H1 (cell line): Measurements from ENCODE around the gene HES4. TPM values are rescaled to one million over a fixed set of nuclear protein-coding genes. Genes with fewer than 3 reads are reported as not detected.

Experiments
- CTCF ChIA-PET: fragments of 300-600 bp; sonication (Branson Sonifier 250); formaldehyde crosslinking; loops from one replicate; lab custom pipeline; 2021; ENCODE audit not compliant: partially characterized antibody; lab: Charles Lee
- POLR2A ChIA-PET: fragments of 300-600 bp; sonication (Branson Sonifier 250); formaldehyde crosslinking; loops from one replicate; lab custom pipeline; 2021; ENCODE audit warnings: inconsistent platforms; ENCODE audit not compliant: partially characterized antibody; lab: Charles Lee
- DNase-seq, 2 experiments: peaks; one replicate each; pipeline versions ENCODE4 v3.0.0 to v3.0.0-alpha.2; 2010 to 2022; ENCODE audit warnings: low spot score in 2 of 2, low read depth in 1 of 2, mixed read lengths in 1 of 2
- FAIRE-seq: peaks from 2 replicates; lab custom pipeline; 2011; peaks lifted over from hg19 to GRCh38; lab: Jason Lieb, UNC
- H2AFZ ChIP-seq: 2 replicates; pipeline ENCODE4 v1.8.1; 2012; ENCODE audit warnings: low read length, inconsistent platforms
- H2AK5ac ChIP-seq: 2 replicates; pipeline ENCODE4 v1.6.1; 2013; ENCODE audit warnings: low read depth, low read length
- H2BK120ac ChIP-seq: replicated peaks from 2 replicates; pipeline ENCODE3; 2013; ENCODE audit warnings: low read depth, low read length, inconsistent platforms
- H2BK12ac ChIP-seq: 2 replicates; pipeline ENCODE4 v1.6.1; 2013; ENCODE audit warnings: low read depth, low read length
- H2BK15ac ChIP-seq: 2 replicates; pipeline ENCODE4 v1.6.1; 2013; ENCODE audit warnings: low read length
- H2BK20ac ChIP-seq: 2 replicates; pipeline ENCODE4 v1.6.1; 2013; ENCODE audit warnings: low read length
- H2BK5ac ChIP-seq: 2 replicates; pipeline ENCODE4 v1.6.1; 2013; ENCODE audit warnings: low read depth, low read length
- H3K14ac ChIP-seq: 2 replicates; pipeline ENCODE4 v1.6.1; 2013; ENCODE audit warnings: inconsistent platforms; ENCODE audit not compliant: insufficient read length
- H3K18ac ChIP-seq: 2 replicates; pipeline ENCODE4 v1.6.1; 2013; ENCODE audit warnings: low read length; ENCODE audit errors: extremely low read depth
- H3K23ac ChIP-seq: 2 replicates; pipeline ENCODE4 v1.6.1; 2013; ENCODE audit warnings: inconsistent platforms; ENCODE audit not compliant: insufficient read length
- H3K23me2 ChIP-seq: 2 replicates; pipeline ENCODE4 v1.6.1; 2013; ENCODE audit warnings: low read depth, low read length
- H3K27ac ChIP-seq: 2 replicates; pipeline ENCODE4 v1.6.1; 2011; ENCODE audit warnings: low read depth, low read length, inconsistent platforms
- H3K27me3 ChIP-seq, 4 experiments: replicated peaks in 1 of 4; 1 replicate in 1 of 4; 2 replicates in 3 of 4; pipeline versions ENCODE4 v1.6.1 to v1.8.1; 2011 to 2013; ENCODE audit warnings: low read length in 3 of 4, mild to moderate bottlenecking in 3 of 4, inconsistent platforms in 2 of 4, mixed read lengths in 2 of 4, moderate library complexity in 1 of 4; ENCODE audit not compliant: control insufficient read depth in 3 of 4, insufficient read depth in 3 of 4; ENCODE audit errors: extremely low read depth in 1 of 4
- H3K36me3 ChIP-seq, 4 experiments: 2 replicates each; pipeline versions ENCODE4 v1.6.1 to v1.8.1; 2011 to 2013; ENCODE audit warnings: mild to moderate bottlenecking in 4 of 4, low read length in 3 of 4, moderate library complexity in 2 of 4, control low read depth in 1 of 4, inconsistent platforms in 1 of 4; ENCODE audit not compliant: insufficient read depth in 4 of 4, control insufficient read depth in 2 of 4
- H3K4ac ChIP-seq: replicated peaks from 2 replicates; pipeline ENCODE3; 2013; ENCODE audit warnings: low read length, low read depth, mixed read lengths, inconsistent platforms; ENCODE audit not compliant: insufficient read length
- H3K4me1 ChIP-seq, 4 experiments: replicated peaks in 1 of 4; 1 replicate in 1 of 4; 2 replicates in 3 of 4; pipeline versions ENCODE4 v1.6.1 to v1.8.1; 2011 to 2013; ENCODE audit warnings: low read length in 3 of 4, inconsistent platforms in 2 of 4, mixed read lengths in 1 of 4; ENCODE audit not compliant: insufficient read depth in 4 of 4, control insufficient read depth in 3 of 4
- H3K4me2 ChIP-seq, 2 experiments: 2 replicates each; pipeline versions ENCODE4 v1.6.1 to v1.8.1; 2011 to 2013; ENCODE audit warnings: low read depth in 2 of 2, low read length in 2 of 2, control low read depth in 1 of 2, inconsistent platforms in 1 of 2, mild to moderate bottlenecking in 1 of 2; ENCODE audit not compliant: insufficient read depth in 1 of 2
- H3K4me3 ChIP-seq, 4 experiments: fragments of 200-600, 300-600 bp in 1 of 4; sonication (generic), shearing (Covaris generic), sonication (Bioruptor Twin) in 1 of 4; 2 replicates each; pipeline versions ENCODE4 v1.5.1 to v1.8.1; 2011 to 2016; ENCODE audit warnings: low read length in 4 of 4, low read depth in 3 of 4, control low read depth in 2 of 4, inconsistent platforms in 2 of 4, mild to moderate bottlenecking in 2 of 4, mixed read lengths in 1 of 4, moderate library complexity in 1 of 4; ENCODE audit not compliant: insufficient read depth in 2 of 4; ENCODE audit errors: extremely low read depth in 1 of 4
- H3K56ac ChIP-seq: replicated peaks from 2 replicates; pipeline ENCODE3; 2013; ENCODE audit warnings: low read depth, mild to moderate bottlenecking, mixed read lengths, low read length, inconsistent platforms; ENCODE audit not compliant: insufficient read length
- H3K79me1 ChIP-seq: 2 replicates; pipeline ENCODE4 v1.6.1; 2013; ENCODE audit warnings: low read depth, low read length, control low read depth
- H3K79me2 ChIP-seq, 2 experiments: 2 replicates each; pipeline versions ENCODE4 v1.6.1 to v1.8.1; 2012 to 2013; ENCODE audit warnings: low read length in 2 of 2, mild to moderate bottlenecking in 2 of 2, inconsistent platforms in 1 of 2; ENCODE audit not compliant: insufficient read depth in 2 of 2, control insufficient read depth in 1 of 2
- H3K9ac ChIP-seq, 4 experiments: replicated peaks in 1 of 4; 1 replicate in 1 of 4; 2 replicates in 3 of 4; pipeline versions ENCODE4 v1.6.1 to v1.8.1; 2011 to 2013; ENCODE audit warnings: low read depth in 3 of 4, low read length in 3 of 4, control low read depth in 2 of 4, mild to moderate bottlenecking in 2 of 4, moderate library complexity in 2 of 4, inconsistent platforms in 1 of 4; ENCODE audit errors: extremely low read depth in 1 of 4
- H3K9me3 ChIP-seq, 2 experiments: 2 replicates each; pipeline versions ENCODE4 v1.6.1 to v1.8.1; 2012 to 2013; ENCODE audit warnings: mild to moderate bottlenecking in 2 of 2, moderate library complexity in 2 of 2, control low read depth in 1 of 2, inconsistent platforms in 1 of 2, low read depth in 1 of 2, low read length in 1 of 2, mixed read lengths in 1 of 2; ENCODE audit not compliant: insufficient read depth in 2 of 2
- H4K20me1 ChIP-seq, 2 experiments: replicated peaks in 1 of 2; 2 replicates each; pipeline versions ENCODE3 to v1.8.1; 2011 to 2013; ENCODE audit warnings: inconsistent platforms in 2 of 2, low read length in 2 of 2, mild to moderate bottlenecking in 1 of 2; ENCODE audit not compliant: insufficient read depth in 2 of 2, control insufficient read depth in 1 of 2
- H4K5ac ChIP-seq: 2 replicates; pipeline ENCODE4 v1.6.1; 2013; ENCODE audit warnings: low read length, low read depth, mixed read lengths, inconsistent platforms; ENCODE audit not compliant: insufficient read length
- H4K8ac ChIP-seq: 2 replicates; pipeline ENCODE4 v1.8.0; 2013; ENCODE audit warnings: mild to moderate bottlenecking, moderate library complexity, low read length, inconsistent platforms; ENCODE audit not compliant: insufficient read depth; ENCODE audit errors: extremely low read depth
- H4K91ac ChIP-seq: replicated peaks from 2 replicates; pipeline ENCODE3; 2013; ENCODE audit warnings: low read length, mixed read lengths, inconsistent platforms; ENCODE audit not compliant: insufficient read length
- E2F6 ChIP-seq: IDR thresholded peaks from 2 replicates; pipeline ENCODE4 v1.6.1; 2012; ENCODE audit warnings: inconsistent platforms
- EGR1 ChIP-seq: IDR thresholded peaks from 2 replicates; pipeline ENCODE4 v1.6.1; 2011; ENCODE audit warnings: low read depth, low read length, borderline replicate concordance
- WGBS, 2 experiments: shearing (Covaris generic) in 1 of 2; methylation state at CpG; one replicate each; pipeline versions ENCODE4 v1.1.6 to v1.1.7; 2013 to 2015; ENCODE audit warnings: low lambda C conversion rate in 2 of 2, mixed read lengths in 2 of 2, inconsistent platforms in 1 of 2, low coverage in 1 of 2, missing lambda C conversion rate in 1 of 2; ENCODE audit not compliant: insufficient replicate concordance in 2 of 2, insufficient coverage in 1 of 2, insufficient read length in 1 of 2; ENCODE audit errors: extremely low coverage in 1 of 2, missing lambda C conversion rate in 1 of 2; 5-methylcytosine and 5-hydroxymethylcytosine counted together
- polyA plus RNA-seq, 7 experiments: library from polyadenylated mRNA; depleted of rRNA in 3 of 7; stranded (reverse) in 5 of 7; unstranded in 2 of 7; fragments of >200 nt in 5 of 7; fragments of 200-250 nt in 2 of 7; gene quantifications; 1 replicate in 5 of 7; 2 replicates in 1 of 7; 4 replicates in 1 of 7; pipeline versions ENCODE4 v1.2.1 to v1.2.3, GENCODE V29; 2011 to 2013; ENCODE audit warnings: missing spikeins in 2 of 7, mixed read lengths in 2 of 7
- total RNA-seq: library from RNA; stranded (reverse); fragmentation: NEBNext Ultra II Directional; extraction: Animal tissue kit (Norgen Biotek cat#: 25700); gene quantifications from 2 replicates; pipeline ENCODE4 v1.2.1, GENCODE V29; 2021

Gene HES4
- total and polyA plus RNA-seq, 2 of the 8 experiments (the other 6 are each of a cell fraction or from before 2014, with no cell fraction given), result 2.8 to 3.5 TPM

- FAIRE-seq (no peak), DNase-seq (no peak)
- WGBS, 2 experiments, result 66% methylated on average over 13 of the region's 24 CpGs; no CpG with 5 or more reads in 1 of the 2 experiments
- Histone ChIP-seq H3K79me1 (no peaks in the 10 kb centered on the region), H4K5ac (no peak overlapping the region), H3K18ac (no peak overlapping the region; the same call in 1 of the 2 replicates), H2BK15ac (no peak overlapping the region), H3K79me2 (no peaks in the 10 kb centered on the region), H3K23me2 (peaks cover 13% of the 10 kb centered on the region; the same call in 1 of the 2 replicates), H2AK5ac (no peak overlapping the region), H4K8ac (peak overlapping the region; percentile 79), H3K56ac (no peak overlapping the region), H3K27ac (no peak overlapping the region), H3K4me2 (peak overlapping the region in 1 of 2 experiments; percentile 56; a peak in 1 of 4 replicates), H3K4ac (no peak overlapping the region), H3K23ac (no peak overlapping the region), H2AFZ (no peak overlapping the region), H4K91ac (no peak overlapping the region), H4K20me1 (peaks cover 0 to 6% of the 10 kb centered on the region in 2 experiments), H2BK20ac (no peak overlapping the region), H2BK12ac (no peak overlapping the region), H3K4me1 (peaks cover 0 to 22% (median 12%) of the 10 kb centered on the region in 4 experiments; a peak in 6 of 7 replicates), H2BK5ac (no peak overlapping the region), H3K36me3 (peaks cover 0 to 18% (median 0%) of the 10 kb centered on the region in 4 experiments; a peak in 1 of 8 replicates), H3K4me3 (peak overlapping the region in 1 of 4 experiments; percentile 77; a peak in 1 of 8 replicates), H3K9me3 (no peaks in the 10 kb centered on the region; a peak in 1 of 4 replicates), H3K9ac (no peak overlapping the region), H3K27me3 (peaks cover 47 to 79% (median 67%) of the 10 kb centered on the region in 4 experiments), H2BK120ac (no peak overlapping the region), H3K14ac (no peak overlapping the region)
- TF ChIP-seq E2F6, result peak; percentile 53; the same call in 1 of the 2 replicates
- TF ChIP-seq EGR1, result no peak
- CTCF ChIA-PET, result interaction anchor here (0.6 to 3.6 kb wide), 10 partner anchors 10 to 83 kb away, joined by 3 to 40 read pairs (median 4); partner anchors contain the start of genes AGRN and PERM1
- POLR2A ChIA-PET, result interaction anchor here (1.0 to 2.6 kb wide), 6 partner anchors 15 to 58 kb away, joined by 3 to 20 read pairs (median 4); partner anchors contain the start of gene PERM1
Measured at GRCh38 chr1:996851-997712, 2.8 kb downstream of the HES4 start.
